ENCODE data around the gene OR2G2. TPM values are rescaled to one million over a fixed set of nuclear protein-coding genes. Genes with fewer than 3 reads are reported as not detected.

OR2G2 gene
- total RNA-seq, 2 experiments from 2014 or later = not detected

Other genes starting within 250 kb of the OR2G2 start
- 1 to 10 TPM; 1.0 to 1.5 TPM for gene NLRP3, start 172.2 kb upstream of the OR2G2 start, total RNA-seq
- not detected for gene OR2B11, start 130.3 kb upstream of the OR2G2 start, total RNA-seq
- not detected for gene OR2C3, start 51.9 kb upstream of the OR2G2 start, total RNA-seq
- gene GCSAML, start 39.2 kb upstream of the OR2G2 start, total RNA-seq = under 1 TPM in 1 of 2 experiments, not detected in 1; 0.09 TPM
- gene OR2G3, start 17.2 kb downstream of the OR2G2 start, total RNA-seq = not detected
- gene OR13G1, start 91.4 kb downstream of the OR2G2 start, total RNA-seq = not detected
- gene OR6F1, start 128.3 kb downstream of the OR2G2 start, total RNA-seq = not detected
- gene OR14K1, start 150.3 kb downstream of the OR2G2 start, total RNA-seq = not detected
- gene OR14A2, start 159.8 kb downstream of the OR2G2 start, total RNA-seq = not detected
- not detected for gene OR1C1, start 172.2 kb downstream of the OR2G2 start, total RNA-seq
- not detected for gene OR14A16, start 235.8 kb downstream of the OR2G2 start, total RNA-seq